MM.1S (cell line): ENCODE data around the gene WFDC5.

Experiments used
- EZH2 ChIP-seq: fragments of 300-600 bp; sonication (generic); optimal IDR thresholded peaks from 2 replicates; pipeline ENCODE3; 2017; ENCODE audit warnings: low read depth, mild to moderate bottlenecking, antibody characterized with exemption, low read length, mixed read lengths
- EZH2phosphoT487 ChIP-seq: fragments of 300-600 bp; sonication (generic); IDR thresholded peaks from 2 replicates; pipeline ENCODE4 v1.6.1; 2018; ENCODE audit warnings: antibody characterized with exemption, low read length
- TF ChIP-seq, protein P1 (sequence below): fragments of 300-600 bp; sonication (generic); IDR thresholded peaks from 2 replicates; pipeline ENCODE4 v1.5.1; 2016; ENCODE audit warnings: antibody characterized with exemption, low read length, mixed read lengths

- TF ChIP-seq, protein P1, sequence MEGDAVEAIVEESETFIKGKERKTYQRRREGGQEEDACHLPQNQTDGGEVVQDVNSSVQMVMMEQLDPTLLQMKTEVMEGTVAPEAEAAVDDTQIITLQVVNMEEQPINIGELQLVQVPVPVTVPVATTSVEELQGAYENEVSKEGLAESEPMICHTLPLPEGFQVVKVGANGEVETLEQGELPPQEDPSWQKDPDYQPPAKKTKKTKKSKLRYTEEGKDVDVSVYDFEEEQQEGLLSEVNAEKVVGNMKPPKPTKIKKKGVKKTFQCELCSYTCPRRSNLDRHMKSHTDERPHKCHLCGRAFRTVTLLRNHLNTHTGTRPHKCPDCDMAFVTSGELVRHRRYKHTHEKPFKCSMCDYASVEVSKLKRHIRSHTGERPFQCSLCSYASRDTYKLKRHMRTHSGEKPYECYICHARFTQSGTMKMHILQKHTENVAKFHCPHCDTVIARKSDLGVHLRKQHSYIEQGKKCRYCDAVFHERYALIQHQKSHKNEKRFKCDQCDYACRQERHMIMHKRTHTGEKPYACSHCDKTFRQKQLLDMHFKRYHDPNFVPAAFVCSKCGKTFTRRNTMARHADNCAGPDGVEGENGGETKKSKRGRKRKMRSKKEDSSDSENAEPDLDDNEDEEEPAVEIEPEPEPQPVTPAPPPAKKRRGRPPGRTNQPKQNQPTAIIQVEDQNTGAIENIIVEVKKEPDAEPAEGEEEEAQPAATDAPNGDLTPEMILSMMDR = peak; percentile 89
- TF ChIP-seq EZH2 = no peak
- TF ChIP-seq EZH2phosphoT487 = no peak
These were observed 23.8 kb upstream of the WFDC5 start for GRCh38 chr20:45138561-45139300.
